Body of pancreas (tissue), 4 donors: ENCODE data around the gene ZFP92. TPM values are rescaled to one million over a fixed set of nuclear protein-coding genes. Genes with fewer than 3 reads are reported as not detected.

Source experiments
- ATAC-seq: fragments of 150-250 bp; one replicate; pipeline ENCODE4 v1.9.1; 2016
- DNase-seq, 4 donors: peaks; one replicate each; pipeline ENCODE4 v3.0.0-alpha.2; 2019
- H3K27ac ChIP-seq, 4 donors: fragments of 200-600 bp; sonication (generic); 1 replicate in 3 of 4; 2 replicates in 1 of 4; pipeline versions ENCODE4 v1.5.1 to v1.6.1; 2016 to 2019; ENCODE audit warnings: mild to moderate bottlenecking in 1 of 4, mixed read lengths in 1 of 4, moderate library complexity in 1 of 4
- H3K27me3 ChIP-seq, 2 donors: fragments of 200-600 bp; sonication (generic); one replicate each; pipeline ENCODE4 v1.6.0; 2016; ENCODE audit warnings: mild to moderate bottlenecking in 1 of 2
- H3K36me3 ChIP-seq, 2 donors: fragments of 200-600 bp; sonication (generic); replicated peaks in 1 of 2; 2 replicates each; pipeline ENCODE4 v1.5.1; 2016; ENCODE audit warnings: low read depth in 2 of 2; ENCODE audit not compliant: insufficient read depth in 1 of 2
- H3K4me1 ChIP-seq: fragments of 200-600 bp; sonication (generic); one replicate; pipeline ENCODE4 v1.6.0; 2016
- H3K4me3 ChIP-seq, 2 donors: fragments of 200-600 bp; sonication (generic); 1 replicate in 1 of 2; 2 replicates in 1 of 2; pipeline ENCODE4 v1.5.1; 2016 to 2019
- H3K9me3 ChIP-seq, 3 donors: fragments of 200-600 bp; sonication (generic); 1 replicate in 2 of 3; 2 replicates in 1 of 3; pipeline ENCODE4 v1.5.1; 2016
- POLR2A ChIP-seq, 3 donors: fragments of 450-650 bp; IDR thresholded peaks; one replicate each; pipeline ENCODE4 v1.6.1; 2016; ENCODE audit warnings: antibody characterized with exemption in 3 of 3, mild to moderate bottlenecking in 2 of 3
- WGBS, 2 donors: methylation state at CpG; one replicate each; pipeline ENCODE4 v1.1.5; 2017; 5-methylcytosine and 5-hydroxymethylcytosine counted together
- intact Hi-C: fragments of 100-400 bp; cut with DNase I; formaldehyde crosslinking; loops from one replicate; pipeline ENCODE4 v1.15.1; 2023
- total RNA-seq, 2 donors: library from RNA; depleted of rRNA; stranded (reverse); fragments of >200 nt; gene quantifications; one replicate each; pipeline ENCODE4 v1.1.0, GENCODE V29; 2016
- TF ChIP-seq, protein P1 (sequence below), 7 experiments: fragments of 450-650 bp in 4 of 7; fragments of 200-600 bp in 3 of 7; sonication (generic) in 3 of 7; IDR thresholded peaks; one replicate each; pipeline ENCODE4 v1.5.1; 2016 to 2019; ENCODE audit warnings: antibody characterized with exemption in 7 of 7

ZFP92 gene
- total RNA-seq, 2 donors from 2014 or later: 0.33 to 0.78 TPM

DNA sequence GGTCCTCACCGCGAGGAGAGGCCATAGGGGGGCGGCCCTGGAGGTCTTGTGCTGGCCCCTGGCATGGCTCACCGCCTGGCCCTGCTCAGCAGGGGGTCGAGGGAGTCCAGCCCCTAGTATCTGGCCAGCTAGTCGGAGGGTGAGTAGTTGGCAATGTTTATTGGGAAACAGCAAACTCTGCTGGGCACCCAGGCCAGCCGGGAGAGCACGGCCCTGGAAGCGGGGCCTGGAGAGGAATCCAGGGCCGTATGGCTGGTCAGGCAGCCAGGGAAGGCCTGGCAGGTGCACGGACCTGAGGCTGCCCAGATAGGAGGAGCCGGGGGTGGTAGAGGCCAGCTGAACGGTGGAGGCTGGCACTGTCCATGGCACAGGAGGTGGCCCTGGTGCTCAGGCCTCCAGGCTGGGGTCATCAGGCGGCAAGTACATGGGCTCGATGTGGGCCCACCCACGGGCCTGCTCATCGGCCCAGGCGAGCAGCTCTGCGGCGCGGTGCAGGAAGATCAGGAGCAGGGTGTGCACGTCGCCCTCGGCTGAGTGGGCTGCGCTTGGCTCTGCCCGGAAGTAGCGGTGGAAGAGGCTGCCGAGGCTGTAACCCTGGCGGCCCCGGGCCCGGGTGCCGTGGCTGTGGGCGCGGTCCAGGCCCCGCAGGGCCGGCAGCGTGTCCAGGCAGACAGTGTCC lies 33.2 kb downstream of the ZFP92 start:
- ATAC-seq (no peak), DNase-seq (no peak)
- Histone ChIP-seq H3K27me3 (no peaks in the 10 kb centered on the region), H3K4me1 (no peaks in the 10 kb centered on the region), H3K9me3 (no peaks in the 10 kb centered on the region), H3K27ac (no peak overlapping the region), H3K36me3 (no peaks in the 10 kb centered on the region), H3K4me3 (no peak overlapping the region)
- no peak for TF ChIP-seq POLR2A (IDR thresholded peaks at IDR 0.05)
- TF ChIP-seq, protein P1, sequence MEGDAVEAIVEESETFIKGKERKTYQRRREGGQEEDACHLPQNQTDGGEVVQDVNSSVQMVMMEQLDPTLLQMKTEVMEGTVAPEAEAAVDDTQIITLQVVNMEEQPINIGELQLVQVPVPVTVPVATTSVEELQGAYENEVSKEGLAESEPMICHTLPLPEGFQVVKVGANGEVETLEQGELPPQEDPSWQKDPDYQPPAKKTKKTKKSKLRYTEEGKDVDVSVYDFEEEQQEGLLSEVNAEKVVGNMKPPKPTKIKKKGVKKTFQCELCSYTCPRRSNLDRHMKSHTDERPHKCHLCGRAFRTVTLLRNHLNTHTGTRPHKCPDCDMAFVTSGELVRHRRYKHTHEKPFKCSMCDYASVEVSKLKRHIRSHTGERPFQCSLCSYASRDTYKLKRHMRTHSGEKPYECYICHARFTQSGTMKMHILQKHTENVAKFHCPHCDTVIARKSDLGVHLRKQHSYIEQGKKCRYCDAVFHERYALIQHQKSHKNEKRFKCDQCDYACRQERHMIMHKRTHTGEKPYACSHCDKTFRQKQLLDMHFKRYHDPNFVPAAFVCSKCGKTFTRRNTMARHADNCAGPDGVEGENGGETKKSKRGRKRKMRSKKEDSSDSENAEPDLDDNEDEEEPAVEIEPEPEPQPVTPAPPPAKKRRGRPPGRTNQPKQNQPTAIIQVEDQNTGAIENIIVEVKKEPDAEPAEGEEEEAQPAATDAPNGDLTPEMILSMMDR (IDR thresholded peaks at IDR 0.05): no peak
- 77% methylated on average over 22 of the region's 37 CpGs; no CpG with 5 or more reads in 1 of the 2 donors for WGBS, 2 donors
- intact Hi-C loops: no loop called here

DNA sequence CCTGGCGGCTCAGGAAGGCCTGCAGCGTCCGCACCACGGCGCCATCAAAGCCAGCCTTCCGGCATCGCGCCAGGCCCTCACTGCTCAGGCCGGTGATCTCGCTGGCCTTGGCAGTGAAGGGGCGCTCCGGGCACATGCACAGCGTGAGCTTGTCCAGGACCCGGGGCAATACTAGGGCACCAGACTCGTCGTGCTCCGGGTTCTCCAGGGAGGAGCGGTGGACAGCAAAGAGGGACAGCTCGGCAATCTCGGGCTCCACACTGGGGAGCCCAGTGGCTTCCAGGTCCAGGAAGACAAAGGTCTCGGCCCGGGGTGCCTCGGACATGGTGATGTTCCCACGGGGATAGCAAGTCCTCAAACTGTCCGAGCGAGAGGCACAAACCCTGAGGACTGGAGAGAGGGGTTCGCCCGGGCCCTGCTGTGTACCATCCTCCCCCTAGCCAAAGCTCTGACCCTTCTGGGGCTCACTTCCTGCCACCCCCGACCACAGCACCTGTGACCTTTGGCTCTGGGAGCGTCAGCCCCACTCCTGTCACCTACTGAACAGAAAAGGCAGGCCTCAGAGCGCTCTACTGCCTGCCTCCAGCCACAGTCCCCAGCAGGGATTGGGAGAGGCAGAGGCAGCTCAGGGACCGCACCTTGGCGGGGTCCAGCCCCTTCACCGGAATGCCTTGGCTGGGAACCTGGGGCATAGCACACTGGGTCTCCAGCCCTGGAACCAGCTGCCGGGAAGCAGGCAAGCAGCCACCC lies 34.0 kb downstream of the ZFP92 start:
- Histone ChIP-seq H3K27me3 (no peaks in the 10 kb centered on the region), H3K4me1 (no peaks in the 10 kb centered on the region), H3K9me3 (no peaks in the 10 kb centered on the region), H3K4me3 (no peak overlapping the region), H3K27ac (no peak overlapping the region), H3K36me3 (no peaks in the 10 kb centered on the region)
- no peak for DNase-seq
- intact Hi-C loops: no loop called here
- TF ChIP-seq POLR2A (IDR thresholded peaks at IDR 0.05): no peak
- TF ChIP-seq, protein P1 (IDR thresholded peaks at IDR 0.05): no peak
- WGBS, 2 donors: 80% methylated on average over 14 of the region's 35 CpGs; no CpG with 5 or more reads in 1 of the 2 donors
- no peak for ATAC-seq

DNA sequence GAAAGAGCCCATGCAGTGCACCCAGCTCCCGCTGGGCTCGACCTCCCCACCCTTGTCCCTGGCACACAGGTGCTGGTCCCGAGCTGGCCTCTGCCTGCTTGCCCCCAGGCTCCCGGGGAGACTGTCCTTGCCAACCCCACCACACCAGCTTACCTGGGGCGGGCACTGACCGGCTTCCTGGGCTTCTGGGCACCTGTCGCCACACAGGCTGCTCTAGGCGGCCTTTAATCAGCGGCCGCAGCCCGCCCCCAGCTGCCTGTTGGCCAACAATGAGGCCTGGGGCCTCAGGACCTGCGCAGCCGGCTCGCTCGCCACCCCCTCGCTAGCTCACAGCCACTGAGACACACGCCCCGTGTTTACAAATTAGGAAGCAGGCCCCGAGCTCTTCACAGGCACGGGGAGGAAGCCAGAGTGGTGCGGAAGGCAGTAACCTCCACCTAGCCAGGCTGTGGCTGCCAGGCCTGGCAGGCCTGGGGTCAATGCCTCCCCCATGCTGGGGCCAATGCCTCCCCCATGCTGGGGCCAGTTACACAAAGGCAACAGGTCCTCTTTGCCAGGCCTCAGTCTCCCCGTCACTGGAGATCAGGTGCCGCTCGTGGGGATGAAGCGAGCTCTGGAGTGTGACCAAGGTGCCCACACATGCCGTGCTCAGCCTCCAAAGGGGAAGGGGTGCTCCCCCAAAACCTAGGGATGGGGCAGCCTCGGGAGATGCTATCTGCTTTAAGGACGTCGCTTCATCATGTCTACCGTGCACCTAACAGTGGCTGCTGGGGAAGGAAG lies 34.8 kb downstream of the ZFP92 start, which contains the start of gene TREX2:
TSS of gene TREX2 (minus strand) at position 201 of the 780 bp plus-strand sequence. CDS start 626 bp downstream, outside the sequence.
- ATAC-seq (no peak), DNase-seq (no peak)
- intact Hi-C loops: no loop called here
- 64% methylated on average over 16 of the region's 30 CpGs; no CpG with 5 or more reads in 1 of the 2 donors for WGBS, 2 donors
- Histone ChIP-seq H3K4me3 (no peak within 1 kb of the TSS), H3K36me3 (no peaks in the 10 kb centered on the region), H3K27ac (no peak within 1 kb of the TSS), H3K27me3 (no peaks in the 10 kb centered on the region), H3K9me3 (no peaks in the 10 kb centered on the region), H3K4me1 (no peaks in the 10 kb centered on the region)
- no peak for TF ChIP-seq POLR2A (IDR thresholded peaks at IDR 0.05)
- TF ChIP-seq, protein P1 (IDR thresholded peaks at IDR 0.05): no peak

DNA sequence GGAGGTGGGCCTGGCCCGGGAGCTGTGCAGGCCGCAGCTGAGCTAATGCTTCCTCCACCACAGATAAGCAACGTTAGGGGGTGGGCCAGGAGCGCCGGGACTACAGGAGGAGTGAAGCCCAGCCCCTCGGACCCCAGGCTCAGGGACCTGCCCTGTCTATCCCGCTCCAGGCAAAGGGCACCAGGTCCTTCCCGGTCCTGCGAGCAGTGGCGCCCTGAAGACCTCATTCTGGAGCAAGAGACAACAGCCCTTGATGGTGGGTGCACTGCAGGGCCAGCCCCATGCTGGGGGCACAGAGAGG lies 35.3 kb downstream of the ZFP92 start:
- Histone ChIP-seq H3K36me3 (no peaks in the 10 kb centered on the region), H3K27ac (no peak overlapping the region), H3K9me3 (no peaks in the 10 kb centered on the region), H3K4me3 (no peak overlapping the region), H3K4me1 (no peaks in the 10 kb centered on the region), H3K27me3 (no peaks in the 10 kb centered on the region)
- intact Hi-C loops: no loop called here
- TF ChIP-seq, protein P1 (IDR thresholded peaks at IDR 0.05): no peak
- no peak for TF ChIP-seq POLR2A (IDR thresholded peaks at IDR 0.05)
- WGBS, 2 donors: 73% methylated on average over 8 of the region's 10 CpGs; no CpG with 5 or more reads in 1 of the 2 donors
- ATAC-seq (no peak), DNase-seq (no peak)
